Spleen (tissue), 7 donors: ENCODE measurements around the gene PACSIN1.

Experiments
- POLR2A ChIP-seq, 3 donors: fragments of 450-650 bp; IDR thresholded peaks; one replicate each; pipeline ENCODE4 v1.5.1; 2017; ENCODE audit warnings: antibody characterized with exemption in 3 of 3, mild to moderate bottlenecking in 1 of 3
- TF ChIP-seq, protein P1 (sequence below), 11 experiments: fragments of 200-600 bp in 7 of 11; fragments of 450-650 bp in 4 of 11; sonication (generic) in 4 of 11; IDR thresholded peaks in 8 of 11; conservative IDR thresholded peaks in 3 of 11; 1 replicate in 7 of 11; 2 replicates in 4 of 11; pipeline versions ENCODE4 v1.4.0 to v1.8.0; 2016 to 2021; ENCODE audit warnings: antibody characterized with exemption in 11 of 11, inconsistent platforms in 4 of 11, mild to moderate bottlenecking in 1 of 11
- donor health status: DM: no; HTN: no; CAD: no; lungs with moderate emphysema.
- donor health status: DM: no; HTN: no; CAD: no.
- donor health status: DM: no; HTN: no; CAD: no.

DNA sequence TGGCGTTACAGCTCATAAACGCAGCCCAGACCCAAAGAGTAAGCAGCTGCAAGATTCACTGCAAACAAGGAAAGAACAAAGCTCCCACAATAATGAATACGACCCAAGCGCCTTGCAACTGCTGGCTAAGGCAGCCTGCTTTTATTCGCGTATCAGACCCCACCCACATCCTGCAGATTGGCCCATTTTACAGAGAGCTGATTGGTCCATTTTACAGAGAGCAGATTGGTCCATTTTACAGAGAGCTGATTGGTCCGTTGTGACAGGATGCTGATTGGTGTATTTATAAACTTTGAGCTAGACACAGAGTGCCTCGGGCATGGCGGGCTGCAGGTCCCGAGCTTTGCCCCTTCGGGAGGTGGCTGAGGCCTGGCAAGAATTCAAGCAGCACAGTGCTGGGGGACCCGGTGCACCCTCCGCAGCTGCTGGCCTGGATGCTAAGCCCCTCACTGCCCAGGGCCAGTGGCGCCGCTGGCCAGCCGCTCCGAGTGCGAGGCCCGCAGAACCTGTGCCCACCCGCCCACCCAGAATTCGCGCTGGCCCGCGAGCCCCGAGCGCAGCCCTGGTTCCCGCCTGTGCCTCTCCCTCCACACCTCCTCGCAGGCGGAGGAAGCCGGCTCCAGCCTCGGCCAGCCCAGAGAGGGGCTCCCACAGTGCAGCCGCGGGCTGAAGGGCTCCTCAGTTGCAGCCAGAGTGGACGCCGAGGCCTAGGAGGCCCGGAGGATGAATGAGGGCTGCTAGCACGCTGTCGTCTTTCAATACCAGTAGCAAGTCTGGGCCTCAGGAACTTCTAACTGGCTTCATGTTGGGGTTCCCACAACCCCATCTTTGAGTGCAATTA lies 28.9 kb upstream of the PACSIN1 start:
- no peak for TF ChIP-seq POLR2A (IDR thresholded peaks at IDR 0.05)
- TF ChIP-seq, protein P1, sequence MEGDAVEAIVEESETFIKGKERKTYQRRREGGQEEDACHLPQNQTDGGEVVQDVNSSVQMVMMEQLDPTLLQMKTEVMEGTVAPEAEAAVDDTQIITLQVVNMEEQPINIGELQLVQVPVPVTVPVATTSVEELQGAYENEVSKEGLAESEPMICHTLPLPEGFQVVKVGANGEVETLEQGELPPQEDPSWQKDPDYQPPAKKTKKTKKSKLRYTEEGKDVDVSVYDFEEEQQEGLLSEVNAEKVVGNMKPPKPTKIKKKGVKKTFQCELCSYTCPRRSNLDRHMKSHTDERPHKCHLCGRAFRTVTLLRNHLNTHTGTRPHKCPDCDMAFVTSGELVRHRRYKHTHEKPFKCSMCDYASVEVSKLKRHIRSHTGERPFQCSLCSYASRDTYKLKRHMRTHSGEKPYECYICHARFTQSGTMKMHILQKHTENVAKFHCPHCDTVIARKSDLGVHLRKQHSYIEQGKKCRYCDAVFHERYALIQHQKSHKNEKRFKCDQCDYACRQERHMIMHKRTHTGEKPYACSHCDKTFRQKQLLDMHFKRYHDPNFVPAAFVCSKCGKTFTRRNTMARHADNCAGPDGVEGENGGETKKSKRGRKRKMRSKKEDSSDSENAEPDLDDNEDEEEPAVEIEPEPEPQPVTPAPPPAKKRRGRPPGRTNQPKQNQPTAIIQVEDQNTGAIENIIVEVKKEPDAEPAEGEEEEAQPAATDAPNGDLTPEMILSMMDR (IDR thresholded peaks at IDR 0.05 in 8 of 11, conservative IDR thresholded peaks at IDR 0.05 in 3 of 11), result no peak
